ENCODE measurements around the gene ASIC2.

The ASIC2 gene

DNA sequence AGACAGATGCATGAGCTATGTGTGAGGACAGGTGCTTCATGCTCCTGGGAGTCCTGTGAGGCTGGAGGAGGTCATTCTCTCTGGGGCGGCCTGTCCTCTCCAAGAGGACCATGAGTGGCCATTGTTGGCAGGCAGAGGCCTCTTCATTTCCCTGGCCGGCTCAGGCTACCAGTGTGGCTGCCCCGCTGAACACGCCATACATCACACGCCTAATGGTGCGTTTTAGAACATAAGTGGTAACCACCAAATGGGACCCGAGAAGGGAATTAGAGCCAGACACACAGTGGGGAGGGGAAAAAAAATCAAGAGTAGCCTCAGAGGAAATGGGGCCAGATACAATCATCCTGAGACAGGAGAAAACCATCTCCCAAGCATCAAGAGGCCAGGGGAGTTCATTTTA, 161.5 kb downstream of the ASIC2 start:
- Histone ChIP-seq H3F3A (ENCODE audit: insufficient read depth, low read length) (no peaks in the 10 kb centered on the region), H3K4me3 (ENCODE audit: low read depth, low read length, poor library complexity, severe bottlenecking) (no peak overlapping the region)

DNA sequence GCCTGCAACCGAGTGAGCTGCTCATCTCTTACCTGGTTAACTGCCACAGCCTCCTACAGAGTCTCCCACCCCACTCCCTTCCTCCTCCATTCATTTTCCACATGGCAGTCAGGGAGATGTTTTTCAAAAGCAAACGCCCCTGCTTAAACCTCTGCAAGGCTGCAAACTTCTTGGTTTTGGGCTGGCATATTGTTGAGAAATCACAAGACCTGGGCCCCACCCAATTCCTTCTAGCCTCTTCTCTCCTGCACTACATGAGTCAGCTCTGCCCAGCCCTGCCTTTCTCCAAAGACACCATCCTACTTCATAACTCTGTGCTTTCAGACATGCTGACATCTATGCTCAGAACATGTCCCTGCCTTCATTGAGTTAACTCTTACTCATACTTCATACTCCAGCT, 165.4 kb downstream of the ASIC2 start:
- Histone ChIP-seq H3F3A (ENCODE audit: insufficient read depth, low read length) (no peaks in the 10 kb centered on the region), H3K4me1 (ENCODE audit: insufficient read depth, low read length, severe bottlenecking) (no peaks in the 10 kb centered on the region), H3K79me2 (ENCODE audit: insufficient read depth, low read length) (no peaks in the 10 kb centered on the region), H3K4me3 (ENCODE audit: low read depth, low read length, poor library complexity, severe bottlenecking) (no peak overlapping the region), H3K9me2 (ENCODE audit: low read depth, low read length) (no peaks in the 10 kb centered on the region), H4K20me1 (ENCODE audit: insufficient read depth, low read length) (no peaks in the 10 kb centered on the region), H3K27me3 (ENCODE audit: insufficient read depth, low read length) (no peaks in the 10 kb centered on the region; the same call in 1 of the 2 replicates), H3K36me3 (ENCODE audit: insufficient read depth, low read length) (no peaks in the 10 kb centered on the region), H2AFZ (ENCODE audit: low read length) (no peak overlapping the region), H3K27ac (ENCODE audit: low read depth, low read length, poor library complexity, severe bottlenecking) (no peak overlapping the region), H3K4me2 (ENCODE audit: low read length) (no peak overlapping the region), H3K9ac (ENCODE audit: low read length) (no peak overlapping the region), H3K9me3 (ENCODE audit: low read length) (no peaks in the 10 kb centered on the region)
- TF ChIP-seq EZH2 (IDR thresholded peaks at IDR 0.05; ENCODE audit: borderline replicate concordance, low read length) = no peak
- TF ChIP-seq, protein P1, sequence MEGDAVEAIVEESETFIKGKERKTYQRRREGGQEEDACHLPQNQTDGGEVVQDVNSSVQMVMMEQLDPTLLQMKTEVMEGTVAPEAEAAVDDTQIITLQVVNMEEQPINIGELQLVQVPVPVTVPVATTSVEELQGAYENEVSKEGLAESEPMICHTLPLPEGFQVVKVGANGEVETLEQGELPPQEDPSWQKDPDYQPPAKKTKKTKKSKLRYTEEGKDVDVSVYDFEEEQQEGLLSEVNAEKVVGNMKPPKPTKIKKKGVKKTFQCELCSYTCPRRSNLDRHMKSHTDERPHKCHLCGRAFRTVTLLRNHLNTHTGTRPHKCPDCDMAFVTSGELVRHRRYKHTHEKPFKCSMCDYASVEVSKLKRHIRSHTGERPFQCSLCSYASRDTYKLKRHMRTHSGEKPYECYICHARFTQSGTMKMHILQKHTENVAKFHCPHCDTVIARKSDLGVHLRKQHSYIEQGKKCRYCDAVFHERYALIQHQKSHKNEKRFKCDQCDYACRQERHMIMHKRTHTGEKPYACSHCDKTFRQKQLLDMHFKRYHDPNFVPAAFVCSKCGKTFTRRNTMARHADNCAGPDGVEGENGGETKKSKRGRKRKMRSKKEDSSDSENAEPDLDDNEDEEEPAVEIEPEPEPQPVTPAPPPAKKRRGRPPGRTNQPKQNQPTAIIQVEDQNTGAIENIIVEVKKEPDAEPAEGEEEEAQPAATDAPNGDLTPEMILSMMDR (IDR thresholded peaks at IDR 0.05; ENCODE audit: low read length) = no peak

More for the DNA sequence above, 161.5 kb downstream of the ASIC2 start:
- Histone ChIP-seq H3K79me2 (ENCODE audit: insufficient read depth, low read length) (no peaks in the 10 kb centered on the region), H3K4me1 (ENCODE audit: insufficient read depth, low read length, severe bottlenecking) (no peaks in the 10 kb centered on the region), H4K20me1 (ENCODE audit: insufficient read depth, low read length) (no peaks in the 10 kb centered on the region), H3K9me3 (ENCODE audit: low read length) (no peaks in the 10 kb centered on the region), H3K4me2 (ENCODE audit: low read length) (no peak overlapping the region), H3K9ac (ENCODE audit: low read length) (no peak overlapping the region), H3K27me3 (ENCODE audit: insufficient read depth, low read length) (no peaks in the 10 kb centered on the region; the same call in 1 of the 2 replicates), H3K36me3 (ENCODE audit: insufficient read depth, low read length) (no peaks in the 10 kb centered on the region), H2AFZ (ENCODE audit: low read length) (no peak overlapping the region), H3K27ac (ENCODE audit: low read depth, low read length, poor library complexity, severe bottlenecking) (no peak overlapping the region), H3K9me2 (ENCODE audit: low read depth, low read length) (no peaks in the 10 kb centered on the region)
- TF ChIP-seq, protein P1 (IDR thresholded peaks at IDR 0.05; ENCODE audit: low read length) = no peak
- no peak for TF ChIP-seq EZH2 (IDR thresholded peaks at IDR 0.05; ENCODE audit: borderline replicate concordance, low read length)

DNA sequence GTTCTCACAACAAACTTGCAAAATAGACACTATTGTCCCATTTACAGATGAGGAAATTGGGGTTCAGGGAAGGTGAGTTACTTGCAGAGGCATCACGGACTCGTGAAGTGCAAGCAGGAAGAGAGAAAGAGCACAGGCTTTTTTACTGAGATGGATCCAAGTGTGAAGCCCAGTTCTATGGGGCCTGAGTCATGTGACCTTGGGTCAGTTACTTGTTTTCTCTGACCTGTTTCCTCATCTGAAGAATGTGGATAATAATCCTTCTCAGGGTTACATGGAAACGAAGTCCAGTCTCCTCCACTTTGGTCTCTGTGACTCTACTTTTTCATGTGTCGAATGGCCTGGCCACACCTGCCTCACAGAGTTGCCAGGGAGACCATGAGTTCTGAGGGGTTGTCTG, 167.0 kb downstream of the ASIC2 start:
- no peaks in the 10 kb centered on the region for H3K9me3 ChIP-seq (ENCODE audit: low read length)
- H4K20me1 ChIP-seq (ENCODE audit: insufficient read depth, low read length) = no peaks in the 10 kb centered on the region
- no peaks in the 10 kb centered on the region for H3K79me2 ChIP-seq (ENCODE audit: insufficient read depth, low read length)
- H3F3A ChIP-seq (ENCODE audit: insufficient read depth, low read length) = no peaks in the 10 kb centered on the region
- no peak overlapping the region for H3K4me2 ChIP-seq (ENCODE audit: low read length)
- no peaks in the 10 kb centered on the region for H3K4me1 ChIP-seq (ENCODE audit: insufficient read depth, low read length, severe bottlenecking)
- H3K27ac ChIP-seq (ENCODE audit: low read depth, low read length, poor library complexity, severe bottlenecking) = no peak overlapping the region
- H3K36me3 ChIP-seq (ENCODE audit: insufficient read depth, low read length) = no peaks in the 10 kb centered on the region
- no peaks in the 10 kb centered on the region; the same call in 1 of the 2 replicates for H3K27me3 ChIP-seq (ENCODE audit: insufficient read depth, low read length)
- no peak overlapping the region for H3K4me3 ChIP-seq (ENCODE audit: low read depth, low read length, poor library complexity, severe bottlenecking)
- H2AFZ ChIP-seq (ENCODE audit: low read length) = no peak overlapping the region
- no peak overlapping the region for H3K9ac ChIP-seq (ENCODE audit: low read length)
- no peak for TF ChIP-seq EZH2 (IDR thresholded peaks at IDR 0.05; ENCODE audit: borderline replicate concordance, low read length)
- TF ChIP-seq, protein P1 (IDR thresholded peaks at IDR 0.05; ENCODE audit: low read length) = no peak
- H3K9me2 ChIP-seq (ENCODE audit: low read depth, low read length) = no peaks in the 10 kb centered on the region

Measured in OCI-LY1 (cell line).